Stimulated activated naive CD8-positive, alpha-beta T cell treated with anti-CD3 and anti-CD28 coated beads, Interleukin-15, Interleukin-2, amounts not matched to agents 100 ng/mL and 50 ng/mL, for 24 hours (primary cell): ENCODE data around the gene PRKCB.

Experiments used
- H3K27ac Mint-ChIP-seq: one replicate; pipeline ENCODE4 v1.8.0; 2021; ENCODE audit warnings: mild to moderate bottlenecking, mixed read lengths
- H3K27me3 Mint-ChIP-seq: one replicate; pipeline ENCODE4 v1.8.0; 2021; ENCODE audit warnings: mixed read lengths
- H3K36me3 Mint-ChIP-seq: one replicate; pipeline ENCODE4 v1.8.0; 2021; ENCODE audit warnings: low read depth, mixed read lengths
- H3K4me1 Mint-ChIP-seq: one replicate; pipeline ENCODE4 v1.8.0; 2021; ENCODE audit warnings: low read depth, mixed read lengths
- H3K4me3 Mint-ChIP-seq: one replicate; pipeline ENCODE4 v1.8.0; 2021; ENCODE audit warnings: mild to moderate bottlenecking, mixed read lengths
- H3K9me3 Mint-ChIP-seq: one replicate; pipeline ENCODE4 v1.8.0; 2021; ENCODE audit warnings: mixed read lengths

Gene PRKCB

DNA sequence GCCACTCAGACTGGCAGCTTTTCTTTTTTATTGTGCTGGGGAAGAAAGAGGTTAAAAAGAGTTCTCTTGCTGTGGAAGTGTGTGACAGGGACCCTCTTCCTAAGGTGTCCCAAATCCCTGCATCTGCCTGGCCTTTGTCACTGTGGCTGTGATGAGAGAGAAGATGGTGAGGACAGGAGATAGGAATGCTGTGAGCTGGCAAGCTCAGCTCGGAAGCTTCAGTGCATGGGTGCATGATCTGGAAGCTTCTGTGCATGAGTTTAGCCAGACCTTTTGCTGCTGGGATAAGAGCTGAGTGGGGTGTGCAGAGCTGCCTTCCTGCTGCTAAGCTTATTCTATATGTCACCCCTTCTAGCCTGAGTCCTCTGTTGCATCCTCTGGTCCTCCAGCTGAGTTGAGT, 317.0 kb downstream of the PRKCB start:
- Mint-ChIP-seq H3K27ac (peak overlapping the region; percentile 14), H3K27me3 (no peaks in the 10 kb centered on the region), H3K4me1 (peaks cover 61% of the 10 kb centered on the region), H3K4me3 (no peak overlapping the region), H3K36me3 (peaks cover 69% of the 10 kb centered on the region), H3K9me3 (no peaks in the 10 kb centered on the region)

DNA sequence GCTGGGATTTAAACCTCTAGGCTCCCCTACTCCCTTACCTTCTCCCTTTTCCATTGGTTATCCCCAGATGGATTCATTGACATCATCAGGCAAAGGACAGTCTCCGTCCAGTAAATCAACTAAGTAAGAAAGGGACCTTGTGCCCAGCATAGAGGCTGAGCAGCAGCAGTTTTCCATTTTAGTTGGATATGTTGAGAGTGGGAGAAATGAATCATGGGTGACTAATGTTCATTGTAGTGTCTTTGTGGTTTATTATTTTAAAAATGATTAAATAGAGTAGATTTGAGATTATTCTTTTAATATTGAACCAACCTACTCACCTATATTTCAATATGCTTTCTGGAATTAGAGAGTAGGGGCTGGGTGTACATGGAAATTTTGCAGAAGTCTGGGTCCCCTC, 321.0 kb downstream of the PRKCB start:
- H3K4me1 Mint-ChIP-seq = peaks cover 26% of the 10 kb centered on the region
- no peaks in the 10 kb centered on the region for H3K9me3 Mint-ChIP-seq
- H3K4me3 Mint-ChIP-seq = no peak overlapping the region
- peaks cover 63% of the 10 kb centered on the region for H3K36me3 Mint-ChIP-seq
- H3K27me3 Mint-ChIP-seq = no peaks in the 10 kb centered on the region
- H3K27ac Mint-ChIP-seq = peak overlapping the region; percentile 32

GRCh38 chr16:24163935-24164334, 328.2 kb downstream of the PRKCB start:
- peaks cover 23% of the 10 kb centered on the region for H3K4me1 Mint-ChIP-seq
- no peaks in the 10 kb centered on the region for H3K27me3 Mint-ChIP-seq
- no peaks in the 10 kb centered on the region for H3K9me3 Mint-ChIP-seq
- H3K36me3 Mint-ChIP-seq = peaks cover 43% of the 10 kb centered on the region
- no peak overlapping the region for H3K4me3 Mint-ChIP-seq
- no peak overlapping the region for H3K27ac Mint-ChIP-seq

GRCh38 chr16:24164416-24164815, 328.6 kb downstream of the PRKCB start:
- Mint-ChIP-seq H3K27me3 (no peaks in the 10 kb centered on the region), H3K4me3 (no peak overlapping the region), H3K36me3 (peaks cover 41% of the 10 kb centered on the region), H3K9me3 (no peaks in the 10 kb centered on the region), H3K4me1 (peaks cover 27% of the 10 kb centered on the region), H3K27ac (no peak overlapping the region)

GRCh38 chr16:24165273-24165672, 329.5 kb downstream of the PRKCB start:
- peaks cover 30% of the 10 kb centered on the region for H3K4me1 Mint-ChIP-seq
- no peaks in the 10 kb centered on the region for H3K27me3 Mint-ChIP-seq
- H3K27ac Mint-ChIP-seq = no peak overlapping the region
- H3K4me3 Mint-ChIP-seq = no peak overlapping the region
- no peaks in the 10 kb centered on the region for H3K9me3 Mint-ChIP-seq
- H3K36me3 Mint-ChIP-seq = peaks cover 43% of the 10 kb centered on the region

- Mint-ChIP-seq H3K27me3 (no peaks in the 10 kb centered on the region), H3K4me3 (no peak overlapping the region), H3K9me3 (no peaks in the 10 kb centered on the region), H3K4me1 (peaks cover 35% of the 10 kb centered on the region), H3K36me3 (peaks cover 44% of the 10 kb centered on the region), H3K27ac (peak overlapping the region; percentile 80)
These were observed 331.1 kb downstream of the PRKCB start for GRCh38 chr16:24166661-24167528.

- Mint-ChIP-seq H3K27me3 (no peaks in the 10 kb centered on the region), H3K4me1 (peaks cover 35% of the 10 kb centered on the region), H3K9me3 (no peaks in the 10 kb centered on the region), H3K27ac (peak overlapping the region; percentile 75), H3K36me3 (peaks cover 53% of the 10 kb centered on the region), H3K4me3 (no peak overlapping the region)
These were observed 333.1 kb downstream of the PRKCB start for GRCh38 chr16:24168856-24169255.

DNA sequence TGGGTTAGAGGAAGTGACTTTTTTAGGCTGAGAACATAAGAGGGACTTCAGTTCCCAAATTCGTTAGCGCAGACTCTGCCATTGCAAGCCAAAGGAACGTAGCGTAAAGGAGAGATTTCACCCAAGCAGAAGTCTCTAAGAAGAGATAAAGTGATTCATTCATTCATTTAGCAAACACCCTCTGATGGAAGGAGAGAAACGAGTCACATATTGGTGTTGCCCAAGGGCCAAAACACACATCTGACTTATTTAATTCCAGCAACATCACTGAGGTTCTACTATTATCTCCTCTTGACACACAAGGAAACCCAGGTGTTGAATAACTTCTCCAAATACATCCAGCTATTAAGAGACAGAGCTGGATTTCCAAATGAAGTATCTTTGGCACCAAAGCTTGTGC, 334.6 kb downstream of the PRKCB start:
- Mint-ChIP-seq H3K27ac (peak overlapping the region; percentile 52), H3K36me3 (peaks cover 61% of the 10 kb centered on the region), H3K4me3 (no peak overlapping the region), H3K4me1 (peaks cover 35% of the 10 kb centered on the region), H3K27me3 (no peaks in the 10 kb centered on the region), H3K9me3 (no peaks in the 10 kb centered on the region)

DNA sequence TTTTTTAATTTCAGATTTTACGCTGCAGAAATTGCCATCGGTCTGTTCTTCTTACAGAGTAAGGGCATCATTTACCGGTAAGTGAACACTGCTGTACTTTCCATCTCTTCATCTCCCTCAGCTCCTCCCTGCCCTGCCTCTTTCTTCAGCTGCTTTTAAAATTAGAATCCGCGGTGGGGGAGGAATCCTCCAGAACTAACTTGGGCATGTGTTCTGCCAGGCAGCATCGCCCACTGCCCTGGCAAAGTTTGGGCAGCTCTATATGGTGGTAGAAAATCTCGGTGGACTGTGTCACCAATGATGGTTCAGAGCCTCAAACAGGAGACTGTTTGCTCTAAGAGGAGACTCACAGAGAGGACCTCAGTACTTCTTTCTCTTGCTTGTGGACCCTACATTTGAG, 338.7 kb downstream of the PRKCB start:
- peaks cover 7% of the 10 kb centered on the region for H3K4me1 Mint-ChIP-seq
- H3K9me3 Mint-ChIP-seq = no peaks in the 10 kb centered on the region
- H3K27me3 Mint-ChIP-seq = no peaks in the 10 kb centered on the region
- H3K36me3 Mint-ChIP-seq = peaks cover 68% of the 10 kb centered on the region
- H3K27ac Mint-ChIP-seq = no peak overlapping the region
- H3K4me3 Mint-ChIP-seq = no peak overlapping the region

DNA sequence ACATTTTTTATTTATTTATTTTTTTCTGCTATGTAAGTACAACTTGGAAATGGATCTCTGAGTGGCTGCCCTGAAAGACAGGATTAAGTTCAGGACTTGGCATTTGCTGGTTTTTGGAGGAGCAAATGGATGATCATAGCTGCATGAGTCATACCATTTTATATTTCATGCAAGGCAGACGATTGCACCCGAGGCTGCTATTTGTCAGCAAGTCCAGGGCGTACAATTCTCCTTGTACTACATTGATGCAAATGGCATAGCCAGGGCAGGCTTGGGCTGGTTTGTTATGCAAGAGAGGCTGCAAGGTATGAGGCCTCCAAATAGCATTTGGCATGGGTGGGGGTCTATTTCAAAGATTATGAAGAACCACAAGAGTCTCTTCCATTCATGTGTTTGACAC, 339.2 kb downstream of the PRKCB start:
- Mint-ChIP-seq H3K9me3 (no peaks in the 10 kb centered on the region), H3K27me3 (no peaks in the 10 kb centered on the region), H3K4me3 (no peak overlapping the region), H3K4me1 (peaks cover 7% of the 10 kb centered on the region), H3K27ac (no peak overlapping the region), H3K36me3 (peaks cover 69% of the 10 kb centered on the region)

DNA sequence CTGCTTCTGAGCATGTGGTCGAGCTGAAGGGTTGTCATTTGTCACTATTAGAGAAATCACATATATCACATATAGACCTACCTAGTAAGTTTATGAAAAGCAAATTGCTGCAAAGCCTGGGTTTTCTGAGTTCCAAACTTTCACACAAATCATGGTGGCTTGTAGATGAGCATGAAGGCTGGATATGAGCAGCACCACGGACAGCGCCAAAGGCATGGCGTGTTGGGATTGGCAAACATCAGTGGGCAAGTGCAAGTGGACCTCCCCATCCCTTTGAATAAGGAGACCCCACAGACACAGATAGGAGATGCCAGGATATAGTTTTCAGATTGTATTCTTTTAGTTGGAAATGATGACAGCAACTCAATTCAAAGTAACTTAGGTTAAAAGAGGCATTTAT, 342.7 kb downstream of the PRKCB start:
- Mint-ChIP-seq H3K36me3 (peaks cover 66% of the 10 kb centered on the region), H3K27ac (no peak overlapping the region), H3K9me3 (no peaks in the 10 kb centered on the region), H3K4me3 (no peak overlapping the region), H3K4me1 (no peaks in the 10 kb centered on the region), H3K27me3 (no peaks in the 10 kb centered on the region)

DNA sequence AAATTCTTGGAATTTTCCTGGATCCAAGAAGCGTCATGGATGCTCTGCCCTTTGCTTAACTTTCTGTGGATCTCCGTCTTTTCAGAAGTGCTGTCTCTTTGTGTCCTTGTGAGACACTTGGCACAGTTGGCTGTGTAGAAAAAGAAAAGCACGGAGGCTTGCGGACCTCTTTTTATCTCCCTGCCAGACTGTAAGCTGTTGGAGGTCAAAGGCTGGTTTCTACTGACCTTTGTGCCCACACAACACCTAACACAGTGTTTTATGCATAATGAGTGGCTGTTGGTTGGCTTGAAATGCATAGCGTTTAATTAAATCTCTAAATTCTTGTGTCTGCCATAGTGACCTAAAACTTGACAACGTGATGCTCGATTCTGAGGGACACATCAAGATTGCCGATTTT, 344.7 kb downstream of the PRKCB start:
- peaks cover 51% of the 10 kb centered on the region for H3K36me3 Mint-ChIP-seq
- H3K27ac Mint-ChIP-seq = no peak overlapping the region
- no peak overlapping the region for H3K4me3 Mint-ChIP-seq
- H3K4me1 Mint-ChIP-seq = no peaks in the 10 kb centered on the region
- no peaks in the 10 kb centered on the region for H3K27me3 Mint-ChIP-seq
- no peaks in the 10 kb centered on the region for H3K9me3 Mint-ChIP-seq

GRCh38 chr16:24188021-24188542, 352.3 kb downstream of the PRKCB start:
- Mint-ChIP-seq H3K36me3 (peaks cover 58% of the 10 kb centered on the region), H3K9me3 (no peaks in the 10 kb centered on the region), H3K27ac (peak overlapping the region; percentile 21), H3K4me3 (no peak overlapping the region), H3K27me3 (no peaks in the 10 kb centered on the region), H3K4me1 (peaks cover 30% of the 10 kb centered on the region)

GRCh38 chr16:24188751-24189318, 353.1 kb downstream of the PRKCB start:
- Mint-ChIP-seq H3K9me3 (no peaks in the 10 kb centered on the region), H3K36me3 (peaks cover 61% of the 10 kb centered on the region), H3K4me1 (peaks cover 30% of the 10 kb centered on the region), H3K27me3 (no peaks in the 10 kb centered on the region), H3K4me3 (peak overlapping the region; percentile 17), H3K27ac (peak overlapping the region; percentile 87)

GRCh38 chr16:24189941-24190340, 354.2 kb downstream of the PRKCB start:
- Mint-ChIP-seq H3K9me3 (no peaks in the 10 kb centered on the region), H3K36me3 (peaks cover 62% of the 10 kb centered on the region), H3K27ac (peak overlapping the region; percentile 91), H3K4me3 (peak overlapping the region; percentile 45), H3K4me1 (peaks cover 30% of the 10 kb centered on the region), H3K27me3 (no peaks in the 10 kb centered on the region)
